AG10803 (cell line): ENCODE results near the gene PAXX.

Experiments
- DNase-seq: peaks from one replicate; pipeline ENCODE4 v3.0.0; 2010; ENCODE audit warnings: low read depth
- H3K4me3 ChIP-seq: 2 replicates; pipeline ENCODE4 v1.5.1; 2011; ENCODE audit warnings: mild to moderate bottlenecking, low read length, control low read depth
- TF ChIP-seq, protein P1 (sequence below): conservative IDR thresholded peaks from 2 replicates; pipeline ENCODE4 v1.5.1; 2011; ENCODE audit warnings: mild to moderate bottlenecking, low read length, control low read depth, inconsistent platforms

PAXX gene

DNA sequence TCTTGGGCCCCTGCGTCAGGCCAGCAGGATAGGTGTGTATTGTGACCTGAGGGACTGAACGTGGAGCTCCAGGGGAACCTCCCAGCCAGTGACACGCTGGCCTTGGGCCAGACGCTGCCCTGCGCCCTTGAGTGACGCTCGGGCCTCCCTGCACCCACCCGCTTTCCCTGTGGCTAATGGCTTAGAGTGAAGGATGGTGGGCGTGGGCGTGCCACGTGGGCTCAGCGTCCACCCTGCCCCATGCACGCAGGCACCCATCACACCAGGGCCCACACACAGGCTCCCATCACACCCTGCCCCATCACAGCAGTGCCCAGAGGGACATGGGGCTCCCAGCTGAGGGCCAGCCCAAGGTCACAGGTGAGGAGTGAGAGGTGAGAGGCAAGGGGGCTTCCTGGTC is 44.8 kb downstream of the PAXX start:
- H3K4me3 ChIP-seq, result no peak overlapping the region
- DNase-seq, result no peak
- TF ChIP-seq, protein P1, sequence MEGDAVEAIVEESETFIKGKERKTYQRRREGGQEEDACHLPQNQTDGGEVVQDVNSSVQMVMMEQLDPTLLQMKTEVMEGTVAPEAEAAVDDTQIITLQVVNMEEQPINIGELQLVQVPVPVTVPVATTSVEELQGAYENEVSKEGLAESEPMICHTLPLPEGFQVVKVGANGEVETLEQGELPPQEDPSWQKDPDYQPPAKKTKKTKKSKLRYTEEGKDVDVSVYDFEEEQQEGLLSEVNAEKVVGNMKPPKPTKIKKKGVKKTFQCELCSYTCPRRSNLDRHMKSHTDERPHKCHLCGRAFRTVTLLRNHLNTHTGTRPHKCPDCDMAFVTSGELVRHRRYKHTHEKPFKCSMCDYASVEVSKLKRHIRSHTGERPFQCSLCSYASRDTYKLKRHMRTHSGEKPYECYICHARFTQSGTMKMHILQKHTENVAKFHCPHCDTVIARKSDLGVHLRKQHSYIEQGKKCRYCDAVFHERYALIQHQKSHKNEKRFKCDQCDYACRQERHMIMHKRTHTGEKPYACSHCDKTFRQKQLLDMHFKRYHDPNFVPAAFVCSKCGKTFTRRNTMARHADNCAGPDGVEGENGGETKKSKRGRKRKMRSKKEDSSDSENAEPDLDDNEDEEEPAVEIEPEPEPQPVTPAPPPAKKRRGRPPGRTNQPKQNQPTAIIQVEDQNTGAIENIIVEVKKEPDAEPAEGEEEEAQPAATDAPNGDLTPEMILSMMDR, result no peak

DNA sequence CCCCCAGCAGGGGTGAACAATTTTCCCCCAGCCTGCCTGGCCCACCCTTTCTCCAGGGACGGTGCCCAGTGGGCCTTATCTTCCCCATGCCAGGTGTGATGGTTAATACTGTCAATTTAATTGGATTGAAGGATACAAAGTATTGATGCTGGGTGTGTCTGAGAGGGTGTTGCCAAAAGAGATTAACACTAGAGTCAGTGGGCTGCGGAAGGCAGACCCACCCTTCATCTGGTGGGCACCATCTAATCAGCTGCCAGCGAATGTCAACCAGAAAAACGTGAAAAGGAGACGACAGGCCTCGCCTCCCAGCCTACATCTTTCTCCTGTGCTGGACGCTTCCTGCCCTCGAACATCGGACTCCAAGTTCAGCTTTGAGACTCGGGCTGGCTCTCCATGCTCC is 45.3 kb downstream of the PAXX start:
- DNase-seq, result no peak
- TF ChIP-seq, protein P1, result no peak
- no peak overlapping the region for H3K4me3 ChIP-seq

DNA sequence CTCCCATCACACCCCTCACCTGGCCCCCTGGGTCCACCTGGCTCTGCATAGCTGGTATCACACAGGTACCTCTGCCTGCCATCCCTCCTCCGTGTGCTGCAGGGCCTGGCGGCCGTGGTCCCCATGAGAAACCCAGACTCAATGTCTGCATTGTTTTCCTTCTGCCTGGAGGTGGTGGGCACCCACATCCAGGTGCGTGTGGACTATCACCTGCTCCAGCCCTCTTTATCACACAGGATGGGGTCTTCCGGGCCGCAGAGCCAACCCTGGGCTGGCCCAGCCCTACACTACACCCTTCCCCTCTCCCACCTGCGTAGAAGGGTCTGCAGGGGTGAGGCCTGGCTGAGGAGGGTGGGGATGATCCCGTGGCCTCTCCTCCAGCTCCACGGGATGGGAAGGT is 46.7 kb downstream of the PAXX start:
- TF ChIP-seq, protein P1, result no peak
- H3K4me3 ChIP-seq, result no peak overlapping the region
- DNase-seq, result no peak

DNA sequence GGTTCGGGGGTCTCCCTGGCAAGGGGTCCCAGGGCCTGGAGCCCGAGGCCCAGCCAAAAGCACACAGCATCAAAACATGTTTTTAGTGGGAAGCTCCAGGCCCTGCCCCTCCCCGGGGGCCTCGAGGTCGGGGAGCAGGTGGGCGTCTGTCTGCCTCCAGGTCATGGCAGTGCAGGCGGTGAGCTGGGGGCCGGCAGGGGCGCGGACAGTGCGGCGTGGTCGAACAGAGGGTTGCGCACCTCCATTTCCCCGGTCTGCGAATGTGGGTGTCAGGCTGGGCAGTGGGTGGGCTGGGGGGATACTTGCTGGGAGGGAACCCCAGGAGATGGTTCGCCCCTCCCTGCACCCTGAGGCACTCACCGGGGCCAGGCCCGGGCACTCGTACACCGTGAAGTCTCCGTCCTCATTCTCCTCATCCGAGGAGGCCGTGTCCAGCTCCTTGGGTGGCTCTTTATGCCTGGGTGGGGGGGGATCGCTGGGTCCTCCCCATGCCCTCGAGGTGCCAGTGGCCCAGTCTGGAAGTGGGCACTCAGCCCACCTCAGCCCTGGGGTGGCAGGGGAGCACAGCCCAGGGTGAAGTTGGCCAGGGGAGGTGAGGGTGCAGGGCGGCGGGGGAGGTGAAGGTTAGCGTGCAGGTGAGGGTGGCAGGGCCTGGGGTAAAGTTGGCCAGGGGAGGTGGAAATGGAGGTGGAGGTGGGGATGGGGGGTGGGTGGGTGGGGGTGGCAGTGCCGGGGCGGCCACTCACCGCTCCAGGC is 47.6 kb downstream of the PAXX start:
- no peak for DNase-seq
- TF ChIP-seq, protein P1, result no peak
- H3K4me3 ChIP-seq, result no peak overlapping the region

DNA sequence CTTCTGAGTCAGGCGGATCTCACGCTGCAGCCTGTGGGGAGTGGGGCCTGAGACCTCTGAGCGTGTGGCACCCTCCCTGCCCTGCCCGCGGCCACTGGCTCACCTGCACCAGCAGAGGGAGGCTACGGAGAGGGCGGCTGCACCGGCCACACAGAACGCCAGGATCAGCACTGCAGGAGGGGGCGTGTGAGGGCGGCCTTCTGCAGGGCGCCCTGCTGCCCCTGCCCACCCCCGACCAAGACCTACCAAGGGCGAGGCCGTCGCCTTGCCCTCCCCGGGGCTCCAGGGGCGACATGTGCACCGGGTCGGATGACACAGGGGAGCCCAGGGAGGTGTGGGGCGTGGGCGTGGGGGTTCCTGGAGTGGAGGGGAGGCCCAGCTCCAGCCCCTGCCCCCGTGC is 48.3 kb downstream of the PAXX start:
- no peak for DNase-seq
- TF ChIP-seq, protein P1, result no peak
- no peak overlapping the region for H3K4me3 ChIP-seq

DNA sequence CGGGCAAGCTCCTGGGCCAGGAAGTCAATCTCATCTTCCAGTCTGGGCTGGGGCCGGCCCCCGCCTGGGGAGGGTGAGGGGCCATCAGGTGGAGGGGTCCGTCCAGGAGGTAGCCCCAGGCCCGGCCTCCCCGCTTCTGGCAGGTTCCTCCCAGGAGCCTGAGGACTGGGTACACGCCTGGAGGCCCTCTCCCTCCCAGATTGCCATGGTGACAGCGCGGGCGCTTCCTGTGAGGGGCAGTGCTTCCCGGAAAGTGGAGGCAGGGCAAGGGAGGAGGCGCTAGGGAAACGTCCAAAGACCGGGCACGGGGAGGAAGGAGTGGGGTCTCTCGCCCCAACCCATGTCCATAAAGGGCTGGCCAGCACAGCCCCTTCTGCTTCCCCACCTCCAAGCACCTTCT is 48.9 kb downstream of the PAXX start:
- TF ChIP-seq, protein P1, result no peak
- DNase-seq, result no peak
- H3K4me3 ChIP-seq, result no peak overlapping the region
